Pancreas (tissue), 10 donors: Measurements from ENCODE around the gene PHAF1. TPM values are rescaled to one million over a fixed set of nuclear protein-coding genes. Genes with fewer than 3 reads are reported as not detected.

Experiments used
- ATAC-seq, 4 donors: fragments of 200-7000 bp; cut with Tn5 transposase; one replicate each; pipeline versions ENCODE4 v1.8.0 to v1.9.1; 2020; ENCODE audit warnings: mild to moderate bottlenecking in 4 of 4, moderate library complexity in 4 of 4
- DNase-seq, 6 donors: peaks; one replicate each; pipeline ENCODE4 v3.0.0-alpha.2; 2020
- FAIRE-seq: peaks from 2 replicates; lab custom pipeline; 2012; peaks lifted over from hg19 to GRCh38; lab: Jason Lieb, UNC
- H3K27ac ChIP-seq, 4 donors: fragments of 200-600 bp; sonication (generic); 1 replicate in 3 of 4; 2 replicates in 1 of 4; pipeline versions ENCODE4 v1.5.0 to v1.8.0; 2020
- H3K27me3 ChIP-seq, 4 donors: fragments of 200-600 bp; one replicate each; pipeline ENCODE4 v1.8.0; 2021
- H3K36me3 ChIP-seq, 3 donors: fragments of 200-600 bp; sonication (generic) in 1 of 3; one replicate each; pipeline versions ENCODE4 v1.5.0 to v1.8.0; 2020 to 2021
- H3K4me1 ChIP-seq, 3 donors: fragments of 200-600 bp; one replicate each; pipeline ENCODE4 v1.8.0; 2021
- H3K4me3 ChIP-seq, 4 donors: fragments of 200-600 bp; sonication (generic) in 2 of 4; one replicate each; pipeline versions ENCODE4 v1.5.0 to v1.8.0; 2020 to 2021
- H3K9me3 ChIP-seq, 4 donors: fragments of 200-600 bp; one replicate each; pipeline ENCODE4 v1.8.0; 2021
- WGBS, 2 donors: extraction: QIAGEN DNeasy Blood & Tissue Kit; methylation state at CpG; one replicate each; pipeline ENCODE4 v1.1.7; 2013; 5-methylcytosine and 5-hydroxymethylcytosine counted together
- intact Hi-C, 3 donors: fragments of 100-400 bp; cut with DNase I; formaldehyde crosslinking; loops; one replicate each; pipeline versions ENCODE4 v1.11.1 to v1.14.2; 2022
- polyA plus RNA-seq, 2 donors: library from polyadenylated mRNA; stranded (reverse); fragments of 200-250 nt; gene quantifications; one replicate each; pipeline ENCODE4 v1.2.3, GENCODE V29; 2013
- total RNA-seq, 6 donors: library from RNA; stranded (reverse); fragmentation: NEBNext Ultra II Directional in 4 of 6; extraction: Animal tissue kit (Norgen Biotek cat#: 25700) in 4 of 6; gene quantifications; one replicate each; pipeline versions ENCODE4 v1.2.1 to v1.2.4, GENCODE V29; 2021 to 2023
- TF ChIP-seq, protein P1 (sequence below), 4 donors: fragments of 200-600 bp; sonication (generic) in 3 of 4; IDR thresholded peaks; one replicate each; pipeline versions ENCODE4 v1.5.0 to v1.8.0; 2021; ENCODE audit warnings: antibody characterized with exemption in 4 of 4
- donor health status: healthy with polysubstance abuse.
- donor health status: DM: no; HTN: no; CAD: no; lungs with moderate emphysema.
- donor health status: DM: no; HTN: no; CAD: no.
- donor health status: control.
- donor health status: control.
- donor health status: Bipolar disorder and iron deficiency.
- donor health status: DM: yes; HTN: yes; CAD: no.
- donor health status: DM: no; HTN: no; CAD: no.
- donor health status: DM: no; HTN: no; CAD: no.
- donor health status: DM: yes; HTN: yes; CAD: no.

PHAF1 gene
- total and polyA plus RNA-seq, 8 donors = 2.8 to 8.9 (median 4.9) TPM

DNA sequence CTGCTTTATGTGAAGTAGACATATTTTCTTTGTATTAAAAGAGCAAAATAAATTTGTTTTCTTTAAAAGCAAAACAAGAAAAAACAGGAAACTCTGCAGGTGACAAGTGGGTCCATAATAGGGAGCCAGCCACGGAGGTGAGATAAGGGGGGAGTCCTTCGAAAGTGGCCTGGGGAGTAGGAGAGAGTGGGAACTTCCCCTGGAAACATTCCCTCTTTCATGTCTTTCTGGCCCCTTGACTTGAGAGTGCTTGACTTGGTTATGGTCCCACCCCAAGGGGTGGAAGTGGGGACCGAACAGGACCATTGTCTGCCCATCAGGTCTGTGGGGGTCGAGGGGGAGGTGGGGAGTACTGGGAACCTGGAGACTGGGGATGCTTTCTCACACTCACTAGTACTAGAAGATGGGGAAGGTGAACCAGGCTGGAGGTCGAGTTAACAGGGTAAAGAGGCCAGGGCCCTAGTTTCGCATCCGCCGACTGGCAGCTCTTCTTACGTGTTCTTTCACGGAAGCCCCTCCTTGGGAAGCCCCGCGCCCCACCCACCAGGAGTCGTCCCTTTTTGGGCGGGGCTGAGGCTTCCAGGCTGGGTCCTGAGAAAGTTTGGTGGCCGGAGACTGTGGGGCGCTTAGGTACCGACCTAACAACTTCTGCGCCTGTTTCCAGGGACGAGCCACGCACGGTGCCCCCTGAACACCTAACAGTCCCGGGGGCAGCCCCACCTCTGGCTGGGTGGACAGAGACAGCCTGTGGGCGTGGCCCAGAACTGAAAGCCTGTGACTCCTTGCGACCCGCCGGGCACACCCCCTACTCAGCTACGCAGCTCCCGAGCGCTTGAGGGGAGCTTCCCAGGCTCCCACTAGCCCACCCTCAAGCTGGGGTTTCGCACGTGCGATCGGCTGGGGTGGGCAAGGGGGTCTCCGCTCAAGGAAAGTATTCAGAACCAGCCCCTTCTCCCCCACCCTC lies 49.2 kb downstream of the PHAF1 start:
- TF ChIP-seq, protein P1, sequence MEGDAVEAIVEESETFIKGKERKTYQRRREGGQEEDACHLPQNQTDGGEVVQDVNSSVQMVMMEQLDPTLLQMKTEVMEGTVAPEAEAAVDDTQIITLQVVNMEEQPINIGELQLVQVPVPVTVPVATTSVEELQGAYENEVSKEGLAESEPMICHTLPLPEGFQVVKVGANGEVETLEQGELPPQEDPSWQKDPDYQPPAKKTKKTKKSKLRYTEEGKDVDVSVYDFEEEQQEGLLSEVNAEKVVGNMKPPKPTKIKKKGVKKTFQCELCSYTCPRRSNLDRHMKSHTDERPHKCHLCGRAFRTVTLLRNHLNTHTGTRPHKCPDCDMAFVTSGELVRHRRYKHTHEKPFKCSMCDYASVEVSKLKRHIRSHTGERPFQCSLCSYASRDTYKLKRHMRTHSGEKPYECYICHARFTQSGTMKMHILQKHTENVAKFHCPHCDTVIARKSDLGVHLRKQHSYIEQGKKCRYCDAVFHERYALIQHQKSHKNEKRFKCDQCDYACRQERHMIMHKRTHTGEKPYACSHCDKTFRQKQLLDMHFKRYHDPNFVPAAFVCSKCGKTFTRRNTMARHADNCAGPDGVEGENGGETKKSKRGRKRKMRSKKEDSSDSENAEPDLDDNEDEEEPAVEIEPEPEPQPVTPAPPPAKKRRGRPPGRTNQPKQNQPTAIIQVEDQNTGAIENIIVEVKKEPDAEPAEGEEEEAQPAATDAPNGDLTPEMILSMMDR (IDR thresholded peaks at IDR 0.05) = no peak

DNA sequence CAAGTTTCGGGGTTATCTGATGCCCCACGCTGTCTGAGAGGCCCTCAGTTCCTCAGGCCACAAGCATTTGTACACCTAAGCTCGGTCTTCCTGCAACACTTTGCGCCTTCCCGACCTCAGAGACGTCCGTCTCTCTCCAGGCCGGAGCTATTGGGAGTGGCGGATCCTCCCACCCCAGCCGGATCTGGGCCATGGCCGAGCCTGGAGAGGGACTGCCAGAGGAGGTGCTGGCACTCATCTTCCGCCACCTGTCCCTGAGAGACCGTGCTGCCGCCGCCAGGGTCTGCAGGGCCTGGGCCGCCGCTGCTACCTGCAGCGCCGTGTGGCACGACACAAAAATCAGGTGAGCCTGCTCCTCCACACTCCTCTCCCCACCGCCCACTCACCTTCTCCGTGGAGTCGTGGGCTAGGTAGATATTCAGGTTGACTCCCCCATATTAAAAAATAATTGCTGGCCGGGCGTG lies 51.9 kb downstream of the PHAF1 start:
- Histone ChIP-seq H3K4me1 (peaks cover 0 to 23% (median 5%) of the 10 kb centered on the region in 3 donors), H3K4me3 (no peak overlapping the region), H3K9me3 (no peaks in the 10 kb centered on the region), H3K27me3 (no peaks in the 10 kb centered on the region), H3K27ac (no peak overlapping the region), H3K36me3 (no peaks in the 10 kb centered on the region)
- no peak for FAIRE-seq
- intact Hi-C loops = loop anchor here in 1 of 3 donors (10.0 kb wide), 1 partner anchor 187 kb away; no protein-coding TSS in a partner anchor
- ATAC-seq = no peak
- TF ChIP-seq, protein P1 (IDR thresholded peaks at IDR 0.05) = no peak
- peak in 4 of 6 donors; percentile 24 to 82 (median 54) for DNase-seq
- WGBS, 2 donors = 64 to 69% methylated on average over 25 of the region's 25 CpGs

More for the DNA sequence above, 49.2 kb downstream of the PHAF1 start:
- Histone ChIP-seq H3K27me3 (no peaks in the 10 kb centered on the region), H3K9me3 (no peaks in the 10 kb centered on the region), H3K36me3 (no peaks in the 10 kb centered on the region), H3K4me3 (peak overlapping the region; percentile 53 to 97 (median 96)), H3K4me1 (peaks cover 3 to 23% (median 4%) of the 10 kb centered on the region in 3 donors), H3K27ac (peak overlapping the region; percentile 73 to 91 (median 84))
- intact Hi-C loops = loop anchor here in 2 of 3 donors (5.0 to 10.0 kb wide), 2 partner anchors 142 to 184 kb away; no protein-coding TSS in a partner anchor
- peak in 5 of 6 donors; percentile 57 to 86 (median 71) for DNase-seq
- WGBS, 2 donors = 3 to 5% methylated on average over 34 of the region's 34 CpGs
- ATAC-seq = peak in 3 of 4 donors; percentile 11 to 22 (median 19)
- FAIRE-seq = no peak

DNA sequence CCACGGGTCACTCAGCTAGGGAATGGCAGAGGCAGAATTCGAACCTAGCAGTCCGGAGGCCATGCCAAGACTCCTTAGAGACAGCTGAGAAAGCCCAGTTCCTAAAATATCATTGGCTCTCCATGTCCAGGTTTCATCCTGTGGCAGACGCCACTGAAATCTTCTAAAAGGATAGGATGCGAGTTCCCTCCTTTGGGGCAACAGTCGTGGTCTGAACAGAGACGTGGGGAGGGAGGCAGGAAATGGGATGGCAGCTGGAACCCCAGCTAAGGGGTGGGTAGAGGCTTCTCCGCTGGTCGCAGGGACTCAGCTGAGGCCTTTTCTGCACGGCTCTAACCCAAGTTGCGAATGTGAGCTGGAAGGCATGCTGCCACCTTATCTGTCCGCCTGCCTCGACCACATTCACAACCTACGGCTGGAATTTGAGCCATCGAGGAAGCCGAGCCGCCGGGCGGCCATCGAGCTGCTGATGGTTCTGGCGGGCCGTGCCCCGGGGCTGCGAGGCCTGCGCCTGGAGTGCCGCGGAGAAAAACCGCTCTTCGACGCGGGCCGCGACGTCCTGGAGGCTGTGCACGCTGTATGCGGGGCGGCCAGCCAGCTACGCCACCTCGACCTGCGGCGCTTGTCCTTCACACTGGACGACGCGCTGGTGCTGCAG lies 52.9 kb downstream of the PHAF1 start:
- peaks cover 0 to 23% (median 5%) of the 10 kb centered on the region in 3 donors for H3K4me1 ChIP-seq
- ATAC-seq = no peak
- no peak for FAIRE-seq
- H3K27me3 ChIP-seq = no peaks in the 10 kb centered on the region
- H3K9me3 ChIP-seq = no peaks in the 10 kb centered on the region
- peak in 3 of 6 donors; percentile 4 to 61 (median 35) for DNase-seq
- TF ChIP-seq, protein P1 (IDR thresholded peaks at IDR 0.05) = no peak
- intact Hi-C loops = loop anchor here in 1 of 3 donors (10.0 kb wide), 1 partner anchor 188 kb away; no protein-coding TSS in a partner anchor
- no peak overlapping the region for H3K27ac ChIP-seq
- H3K4me3 ChIP-seq = peak overlapping the region in 1 of 4 donors; percentile 27
- no peaks in the 10 kb centered on the region for H3K36me3 ChIP-seq
- 60 to 69% methylated on average over 44 of the region's 44 CpGs for WGBS, 2 donors

DNA sequence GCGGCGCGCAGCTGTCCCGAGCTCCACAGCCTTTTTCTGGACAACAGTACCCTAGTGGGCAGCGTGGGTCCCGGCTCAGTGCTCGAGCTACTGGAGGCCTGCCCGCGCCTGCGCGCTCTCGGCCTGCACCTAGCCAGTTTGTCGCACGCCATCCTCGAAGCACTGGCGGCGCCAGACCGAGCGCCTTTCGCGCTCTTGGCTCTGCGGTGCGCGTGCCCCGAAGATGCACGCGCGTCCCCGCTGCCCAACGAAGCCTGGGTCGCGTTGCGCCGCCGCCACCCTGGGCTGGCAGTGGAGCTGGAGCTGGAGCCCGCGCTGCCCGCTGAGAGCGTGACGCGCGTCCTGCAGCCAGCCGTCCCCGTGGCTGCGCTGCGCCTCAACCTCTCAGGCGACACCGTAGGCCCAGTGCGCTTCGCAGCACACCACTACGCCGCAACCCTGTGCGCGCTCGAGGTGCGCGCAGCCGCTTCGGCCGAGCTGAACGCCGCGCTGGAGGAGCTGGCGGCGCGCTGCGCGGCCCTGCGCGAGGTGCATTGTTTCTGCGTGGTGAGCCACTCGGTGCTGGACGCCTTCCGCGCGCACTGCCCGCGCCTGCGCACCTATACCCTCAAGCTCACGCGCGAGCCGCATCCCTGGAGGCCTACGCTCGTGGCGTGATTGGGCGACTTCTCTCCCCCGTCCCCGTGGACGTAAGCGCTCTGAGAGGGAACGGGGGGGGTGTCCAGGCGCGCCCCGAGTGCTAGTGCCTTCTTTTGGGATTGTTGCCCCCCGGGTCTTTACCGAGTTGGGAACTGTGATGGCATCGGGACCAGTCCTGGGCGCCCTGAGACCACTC lies 53.6 kb downstream of the PHAF1 start:
- ATAC-seq = peak in 2 of 4 donors; percentile 2 to 6
- peak in 3 of 6 donors; percentile 54 to 79 (median 62) for DNase-seq
- TF ChIP-seq, protein P1 (IDR thresholded peaks at IDR 0.05) = no peak
- H3K36me3 ChIP-seq = no peaks in the 10 kb centered on the region
- no peak for FAIRE-seq
- intact Hi-C loops = loop anchor here in 1 of 3 donors (10.0 kb wide), 1 partner anchor 189 kb away; no protein-coding TSS in a partner anchor
- no peaks in the 10 kb centered on the region for H3K9me3 ChIP-seq
- H3K4me3 ChIP-seq = peak overlapping the region in 2 of 4 donors; percentile 17 to 27
- WGBS, 2 donors = 50 to 59% methylated on average over 97 to 99 of the region's 99 CpGs
- H3K4me1 ChIP-seq = peaks cover 0 to 18% (median 5%) of the 10 kb centered on the region in 3 donors
- H3K27me3 ChIP-seq = no peaks in the 10 kb centered on the region
- no peak overlapping the region for H3K27ac ChIP-seq
